IPS DF 19.7 (cell line): Measurements from ENCODE around the gene UBASH3B.

Source experiments
- DNase-seq: peaks from one replicate; pipeline ENCODE4 v3.0.0-alpha.2; 2013; ENCODE audit warnings: low read depth, low spot score

Gene UBASH3B

GRCh38 chr11:122755409-122755808, 99.9 kb downstream of the UBASH3B start:
- no peak for DNase-seq

GRCh38 chr11:122755941-122756340, 100.4 kb downstream of the UBASH3B start:
- DNase-seq = no peak

- DNase-seq = no peak
These were observed 100.9 kb downstream of the UBASH3B start for GRCh38 chr11:122756417-122756816.

GRCh38 chr11:122757201-122757600, 101.7 kb downstream of the UBASH3B start:
- no peak for DNase-seq

GRCh38 chr11:122758339-122758738, 102.8 kb downstream of the UBASH3B start:
- no peak for DNase-seq

- no peak for DNase-seq
These were observed 103.5 kb downstream of the UBASH3B start for GRCh38 chr11:122758974-122759373.

GRCh38 chr11:122763108-122763507, 107.6 kb downstream of the UBASH3B start:
- no peak for DNase-seq

- DNase-seq = no peak
These were observed 109.0 kb downstream of the UBASH3B start for GRCh38 chr11:122764371-122765090.

- no peak for DNase-seq
These were observed 110.1 kb downstream of the UBASH3B start for GRCh38 chr11:122765487-122766131.

- no peak for DNase-seq
These were observed 113.7 kb downstream of the UBASH3B start for GRCh38 chr11:122769126-122769780.

GRCh38 chr11:122772945-122773344, 117.4 kb downstream of the UBASH3B start:
- no peak for DNase-seq

- no peak for DNase-seq
These were observed 118.3 kb downstream of the UBASH3B start for GRCh38 chr11:122773781-122774266.

GRCh38 chr11:122775675-122776271, 120.3 kb downstream of the UBASH3B start:
- DNase-seq = no peak

GRCh38 chr11:122776546-122776945, 121.0 kb downstream of the UBASH3B start:
- no peak for DNase-seq

- no peak for DNase-seq
These were observed 121.8 kb downstream of the UBASH3B start for GRCh38 chr11:122777343-122777742.

- DNase-seq = no peak
These were observed 122.6 kb downstream of the UBASH3B start for GRCh38 chr11:122778148-122778547.

GRCh38 chr11:122779047-122779629, 123.6 kb downstream of the UBASH3B start:
- no peak for DNase-seq

GRCh38 chr11:122780296-122780949, 124.9 kb downstream of the UBASH3B start:
- DNase-seq = no peak

GRCh38 chr11:122781378-122782195, 126.1 kb downstream of the UBASH3B start:
- DNase-seq = peak; percentile 63

GRCh38 chr11:122782222-122782621, 126.7 kb downstream of the UBASH3B start:
- DNase-seq = no peak
